ENCODE results near the gene EMC9.

Gene EMC9

GRCh38 chr14:24123424-24124417 is 17.7 kb downstream of the EMC9 start:
- Mint-ChIP-seq H3K9me3 (no peaks in the 10 kb centered on the region), H3K36me3 (ENCODE audit: low read depth) (peaks cover 41% of the 10 kb centered on the region), H3K4me1 (ENCODE audit: low read depth) (peaks cover 2% of the 10 kb centered on the region), H3K27ac (no peak overlapping the region), H3K27me3 (ENCODE audit: low read depth) (no peaks in the 10 kb centered on the region), H3K4me3 (no peak overlapping the region)
- DNase-seq (ENCODE audit: low spot score) = no peak

- peaks cover 48% of the 10 kb centered on the region for H3K36me3 Mint-ChIP-seq (ENCODE audit: low read depth)
- H3K4me3 Mint-ChIP-seq = no peak overlapping the region
- H3K27ac Mint-ChIP-seq = no peak overlapping the region
These were observed 18.5 kb downstream of the EMC9 start for GRCh38 chr14:24122898-24123297.

DNA sequence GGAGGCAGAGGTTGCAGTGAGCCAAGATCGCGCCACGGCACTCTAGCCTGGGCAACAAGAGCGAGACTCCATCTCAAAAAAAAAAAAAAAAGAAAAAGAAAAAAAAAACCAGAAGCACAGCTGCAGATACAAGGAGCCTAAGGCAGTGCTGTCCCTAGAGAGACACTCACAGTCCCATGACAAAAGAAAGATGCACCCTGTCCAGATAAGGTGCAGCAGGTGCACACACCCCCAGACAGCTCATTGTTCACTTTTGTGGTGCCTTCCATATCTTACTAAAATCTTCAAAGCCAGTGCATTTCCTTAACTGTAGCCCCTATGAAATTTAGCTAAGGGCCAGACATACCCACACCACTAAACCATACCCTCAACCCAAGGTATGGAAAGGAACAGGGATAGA is 19.0 kb downstream of the EMC9 start:
- Mint-ChIP-seq H3K4me1 (ENCODE audit: low read depth) (peaks cover 8% of the 10 kb centered on the region), H3K36me3 (ENCODE audit: low read depth) (peaks cover 53% of the 10 kb centered on the region), H3K4me3 (no peak overlapping the region), H3K9me3 (no peaks in the 10 kb centered on the region), H3K27me3 (ENCODE audit: low read depth) (no peaks in the 10 kb centered on the region), H3K27ac (no peak overlapping the region)
- DNase-seq (ENCODE audit: low spot score) = no peak

More at GRCh38 chr14:24122898-24123297, 18.5 kb downstream of the EMC9 start:
- Mint-ChIP-seq H3K27me3 (ENCODE audit: low read depth) (no peaks in the 10 kb centered on the region), H3K9me3 (no peaks in the 10 kb centered on the region), H3K4me1 (ENCODE audit: low read depth) (peaks cover 5% of the 10 kb centered on the region)
- DNase-seq (ENCODE audit: low spot score) = no peak

GRCh38 chr14:24121210-24121609 is 20.2 kb downstream of the EMC9 start:
- DNase-seq (ENCODE audit: low spot score) = no peak
- Mint-ChIP-seq H3K27ac (no peak overlapping the region), H3K36me3 (ENCODE audit: low read depth) (peaks cover 60% of the 10 kb centered on the region), H3K4me1 (ENCODE audit: low read depth) (peaks cover 14% of the 10 kb centered on the region), H3K9me3 (no peaks in the 10 kb centered on the region), H3K4me3 (no peak overlapping the region), H3K27me3 (ENCODE audit: low read depth) (no peaks in the 10 kb centered on the region)

DNA sequence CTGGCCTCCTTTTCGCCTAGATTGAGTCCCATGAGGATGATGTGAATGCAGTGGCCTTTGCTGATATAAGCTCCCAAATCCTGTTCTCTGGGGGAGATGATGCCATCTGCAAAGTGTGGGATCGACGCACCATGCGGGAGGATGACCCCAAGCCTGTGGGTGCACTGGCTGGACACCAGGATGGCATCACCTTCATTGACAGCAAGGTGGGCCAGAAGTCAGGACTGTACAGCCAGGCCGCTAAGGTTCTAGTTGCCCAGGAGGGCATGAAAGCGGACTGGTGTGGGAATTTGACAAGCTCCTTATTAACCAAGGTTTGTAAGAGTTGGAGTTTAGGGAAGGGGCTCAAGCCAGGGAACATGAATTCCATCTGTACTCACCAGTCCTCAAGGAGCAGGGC is 21.7 kb downstream of the EMC9 start:
- Mint-ChIP-seq H3K9me3 (no peaks in the 10 kb centered on the region), H3K27ac (no peak overlapping the region), H3K27me3 (ENCODE audit: low read depth) (no peaks in the 10 kb centered on the region), H3K36me3 (ENCODE audit: low read depth) (peaks cover 68% of the 10 kb centered on the region), H3K4me3 (no peak overlapping the region), H3K4me1 (ENCODE audit: low read depth) (peaks cover 25% of the 10 kb centered on the region)
- DNase-seq (ENCODE audit: low spot score) = no peak

DNA sequence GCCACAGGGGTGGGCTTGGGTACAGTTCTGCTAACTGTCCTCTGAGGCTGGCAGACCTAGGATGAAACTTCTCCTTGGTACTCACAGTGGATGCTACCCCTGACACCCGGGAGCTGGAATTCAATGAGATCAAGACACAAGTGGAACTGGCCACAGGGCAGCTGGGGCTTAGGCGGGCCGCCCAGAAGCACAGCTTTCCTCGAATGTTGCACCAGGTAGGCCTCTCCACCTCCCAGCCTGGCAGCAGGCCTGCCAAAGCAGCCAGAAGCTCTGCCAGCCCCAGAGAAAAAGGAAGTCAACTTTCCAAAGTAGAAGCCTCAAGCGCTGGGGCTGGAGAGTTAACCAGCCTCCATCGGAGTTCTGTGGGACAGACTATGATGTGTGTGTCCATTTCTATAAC is 24.2 kb downstream of the EMC9 start:
- Mint-ChIP-seq H3K9me3 (no peaks in the 10 kb centered on the region), H3K27me3 (ENCODE audit: low read depth) (no peaks in the 10 kb centered on the region), H3K4me1 (ENCODE audit: low read depth) (peaks cover 25% of the 10 kb centered on the region), H3K36me3 (ENCODE audit: low read depth) (peaks cover 53% of the 10 kb centered on the region), H3K27ac (no peak overlapping the region), H3K4me3 (no peak overlapping the region)
- no peak for DNase-seq (ENCODE audit: low spot score)

- DNase-seq (ENCODE audit: low spot score) = no peak
- H3K27me3 Mint-ChIP-seq (ENCODE audit: low read depth) = no peaks in the 10 kb centered on the region
- peaks cover 25% of the 10 kb centered on the region for H3K4me1 Mint-ChIP-seq (ENCODE audit: low read depth)
- peak overlapping the region; percentile 92 for H3K4me3 Mint-ChIP-seq
- no peaks in the 10 kb centered on the region for H3K9me3 Mint-ChIP-seq
- peaks cover 48% of the 10 kb centered on the region for H3K36me3 Mint-ChIP-seq (ENCODE audit: low read depth)
- peak overlapping the region; percentile 97 for H3K27ac Mint-ChIP-seq
These were observed 25.1 kb downstream of the EMC9 start for GRCh38 chr14:24116128-24116814.

DNA sequence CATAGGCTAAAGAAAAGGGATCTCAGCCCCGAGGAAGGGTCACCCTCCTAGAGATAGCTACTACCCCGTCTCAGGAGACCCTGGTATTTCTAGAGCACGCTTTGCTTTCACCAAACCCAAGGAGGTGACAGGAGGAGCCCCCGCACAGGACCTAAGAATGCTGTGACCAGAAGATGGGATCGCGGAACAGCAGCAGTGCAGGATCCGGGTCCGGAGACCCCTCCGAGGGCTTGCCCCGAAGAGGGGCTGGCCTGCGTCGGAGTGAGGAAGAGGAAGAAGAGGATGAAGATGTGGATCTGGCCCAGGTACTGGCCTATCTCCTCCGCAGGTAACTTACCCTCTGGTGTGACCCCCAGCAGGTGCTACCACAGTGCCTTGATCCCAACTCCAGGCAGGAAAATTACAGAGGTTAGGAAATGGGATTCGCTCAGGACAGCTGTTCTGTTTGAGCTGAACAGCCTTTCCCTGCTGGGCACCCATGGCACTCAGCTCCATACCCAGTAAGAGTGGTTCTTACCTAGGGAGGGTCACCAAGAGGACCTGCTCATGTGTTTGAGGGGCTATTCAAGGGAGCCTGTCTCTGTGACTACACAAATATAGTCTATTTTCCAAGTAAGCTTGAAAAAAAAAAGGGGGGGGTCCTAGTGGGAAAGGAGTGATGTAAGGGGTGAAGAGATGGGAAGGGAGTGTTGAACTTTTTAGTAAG is 25.8 kb downstream of the EMC9 start:
- H3K4me3 Mint-ChIP-seq = peak overlapping the region; percentile 92
- H3K9me3 Mint-ChIP-seq = no peaks in the 10 kb centered on the region
- no peaks in the 10 kb centered on the region for H3K27me3 Mint-ChIP-seq (ENCODE audit: low read depth)
- H3K27ac Mint-ChIP-seq = peak overlapping the region; percentile 97
- H3K4me1 Mint-ChIP-seq (ENCODE audit: low read depth) = peaks cover 26% of the 10 kb centered on the region
- no peak for DNase-seq (ENCODE audit: low spot score)
- peaks cover 43% of the 10 kb centered on the region for H3K36me3 Mint-ChIP-seq (ENCODE audit: low read depth)

DNA sequence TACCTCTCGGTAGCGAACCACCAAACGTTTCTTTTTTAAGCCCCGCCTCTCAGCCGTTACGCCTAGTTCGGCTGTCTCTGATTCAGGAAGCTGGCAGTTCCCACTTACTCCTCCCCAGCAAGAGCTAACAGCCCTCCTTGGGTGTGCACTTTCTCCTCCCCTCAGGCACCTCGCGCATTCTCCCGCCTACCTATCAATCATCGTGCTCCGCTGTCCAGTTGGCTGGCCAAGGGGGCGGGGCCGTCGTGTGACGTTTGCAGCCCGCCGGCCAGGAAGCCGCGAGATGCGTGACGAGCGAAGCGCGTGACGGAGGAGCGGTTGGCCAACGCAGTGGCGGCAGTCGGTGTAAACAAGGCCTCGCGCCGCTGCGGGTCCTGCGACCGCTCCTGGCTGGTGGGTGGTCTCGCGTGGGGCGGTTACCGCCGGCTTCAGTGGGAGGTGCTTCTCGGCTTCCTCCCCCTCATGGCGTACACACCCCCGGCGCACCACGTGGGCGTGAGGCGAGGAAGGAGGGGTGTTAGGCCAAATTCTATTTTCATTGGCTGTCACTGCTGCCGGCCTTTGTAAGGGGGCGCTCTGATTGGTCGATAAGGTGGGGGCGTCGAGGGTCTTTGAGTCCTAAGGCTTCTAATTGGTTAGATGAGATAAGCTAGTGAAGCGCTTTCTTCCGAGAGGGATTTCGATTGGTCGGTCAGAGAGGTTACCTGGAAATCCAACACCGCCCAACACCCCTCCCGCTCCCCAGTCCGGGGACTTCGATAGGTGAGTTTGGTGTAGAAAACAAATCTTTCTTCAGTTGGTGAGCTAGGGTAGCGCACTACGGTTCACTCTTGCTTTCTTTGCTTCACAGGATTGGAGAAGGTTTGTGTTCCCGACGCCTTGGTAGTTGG is 26.6 kb downstream of the EMC9 start, which contains the start of the genes DCAF11 and NRL:
Gene DCAF11, plus strand, starts transcription at position 246 of the 890 bp plus-strand sequence. CDS start 818 bp downstream, outside the sequence.
Gene NRL, minus strand, starts transcription at position 418 of the 890 bp plus-strand sequence. CDS start 32,101 bp downstream, outside the sequence.
- no peaks in the 10 kb centered on the region for H3K27me3 Mint-ChIP-seq (ENCODE audit: low read depth)
- peaks cover 40% of the 10 kb centered on the region for H3K36me3 Mint-ChIP-seq (ENCODE audit: low read depth)
- peak; percentile 99 for DNase-seq (ENCODE audit: low spot score)
- peak within 1 kb of the TSS; percentile 92 for H3K4me3 Mint-ChIP-seq
- H3K4me1 Mint-ChIP-seq (ENCODE audit: low read depth) = peaks cover 27% of the 10 kb centered on the region
- no peaks in the 10 kb centered on the region for H3K9me3 Mint-ChIP-seq
- peak within 1 kb of the TSS; percentile 97 for H3K27ac Mint-ChIP-seq

DNA sequence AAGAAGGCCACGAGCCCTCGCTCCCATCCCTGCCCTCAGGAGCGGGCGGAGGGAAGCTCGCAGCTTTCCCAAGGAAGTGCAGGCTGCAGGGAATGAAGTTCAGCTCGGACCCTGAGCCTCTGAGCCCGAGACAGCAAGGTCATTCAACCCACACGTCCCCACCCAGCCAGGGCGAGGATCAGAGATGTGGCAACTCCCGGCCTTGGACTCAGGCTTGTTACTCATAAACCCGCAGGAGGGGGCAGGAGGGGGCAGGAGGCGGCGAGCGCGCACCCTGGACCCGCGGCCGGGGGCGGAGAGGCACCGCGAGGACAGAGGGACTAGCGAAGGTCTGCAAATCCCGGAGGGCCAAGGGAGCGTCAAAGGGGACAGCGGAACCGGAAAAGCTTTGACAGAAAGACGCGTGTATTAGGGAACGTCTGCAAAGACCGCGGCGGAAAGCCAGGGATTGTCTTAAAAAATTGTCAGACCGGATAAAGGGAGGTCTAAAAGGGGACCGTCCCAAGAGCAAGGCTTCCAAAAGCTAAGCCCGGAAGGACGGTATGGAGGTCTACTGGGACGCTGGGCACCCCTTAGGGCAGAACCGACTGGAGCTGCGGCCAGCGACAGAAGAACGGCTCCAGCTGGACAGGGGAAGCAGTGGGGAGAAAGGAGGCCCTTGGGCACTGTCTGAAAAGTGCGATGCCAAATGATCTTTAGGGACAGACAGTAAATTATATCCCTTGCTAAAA is 27.4 kb downstream of the EMC9 start:
- Mint-ChIP-seq H3K27me3 (ENCODE audit: low read depth) (no peaks in the 10 kb centered on the region), H3K4me1 (ENCODE audit: low read depth) (peaks cover 29% of the 10 kb centered on the region), H3K9me3 (no peaks in the 10 kb centered on the region), H3K36me3 (ENCODE audit: low read depth) (peaks cover 32% of the 10 kb centered on the region), H3K4me3 (peak overlapping the region; percentile 92), H3K27ac (peak overlapping the region; percentile 97)
- peak; percentile 88 for DNase-seq (ENCODE audit: low spot score)

DNA sequence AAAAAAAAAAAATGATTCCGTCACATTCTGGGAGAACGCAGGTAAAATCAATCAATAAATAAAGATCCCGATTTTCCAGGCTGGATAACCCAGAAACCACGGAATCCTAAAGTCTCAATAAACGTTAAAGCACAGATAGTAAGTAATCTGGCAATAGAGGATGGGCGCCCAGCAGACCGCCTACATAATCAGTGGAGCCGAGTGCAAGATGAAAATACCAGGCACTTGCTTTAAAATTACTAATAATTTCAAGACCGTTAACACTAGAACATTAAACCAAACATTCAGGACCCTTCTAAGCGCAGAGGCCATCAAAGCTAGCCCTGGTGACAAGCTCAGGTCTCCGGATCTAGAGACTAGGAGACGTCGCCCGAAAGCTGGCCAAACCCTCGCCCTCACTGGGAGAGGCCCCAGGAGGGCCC is 28.0 kb downstream of the EMC9 start:
- H3K4me1 Mint-ChIP-seq (ENCODE audit: low read depth) = peaks cover 32% of the 10 kb centered on the region
- peaks cover 27% of the 10 kb centered on the region for H3K36me3 Mint-ChIP-seq (ENCODE audit: low read depth)
- no peaks in the 10 kb centered on the region for H3K27me3 Mint-ChIP-seq (ENCODE audit: low read depth)
- H3K4me3 Mint-ChIP-seq = peak overlapping the region; percentile 92
- no peak for DNase-seq (ENCODE audit: low spot score)
- no peaks in the 10 kb centered on the region for H3K9me3 Mint-ChIP-seq
- H3K27ac Mint-ChIP-seq = peak overlapping the region; percentile 97

GRCh38 chr14:24110523-24110922 is 30.9 kb downstream of the EMC9 start:
- Mint-ChIP-seq H3K27ac (no peak overlapping the region), H3K4me3 (no peak overlapping the region), H3K4me1 (ENCODE audit: low read depth) (peaks cover 22% of the 10 kb centered on the region), H3K36me3 (ENCODE audit: low read depth) (peaks cover 5% of the 10 kb centered on the region), H3K27me3 (ENCODE audit: low read depth) (no peaks in the 10 kb centered on the region), H3K9me3 (no peaks in the 10 kb centered on the region)
- DNase-seq (ENCODE audit: low spot score) = no peak
